COLO829 (cell line): ENCODE measurements around the gene ZNF438.
A peak's percentile ranks its signal among the peaks of the same experiment; 100 is the strongest.
"Not testable (repeated sequence)": the region's sequence is repeated elsewhere in the genome, so short reads cannot be mapped to it uniquely, and the experiment has no call there.

Experiments used
- DNase-seq: peaks from one replicate; pipeline ENCODE4 v3.0.0; 2012; ENCODE audit warnings: low spot score

The ZNF438 gene

GRCh38 chr10:30984563-30985328 lies 46.9 kb downstream of the ZNF438 start:
- no peak for DNase-seq

GRCh38 chr10:30983209-30983608 lies 48.5 kb downstream of the ZNF438 start:
- not testable (repeated sequence) for DNase-seq

GRCh38 chr10:30980951-30981616 lies 50.6 kb downstream of the ZNF438 start:
- DNase-seq, result peak; percentile 61

- no peak for DNase-seq
These were observed 51.7 kb downstream of the ZNF438 start for GRCh38 chr10:30979956-30980355.

- no peak for DNase-seq
These were observed 52.8 kb downstream of the ZNF438 start for GRCh38 chr10:30978843-30979242.

GRCh38 chr10:30977385-30977784 lies 54.3 kb downstream of the ZNF438 start:
- DNase-seq, result no peak

GRCh38 chr10:30974773-30975415 lies 56.8 kb downstream of the ZNF438 start:
- no peak for DNase-seq

- DNase-seq, result no peak
These were observed 57.3 kb downstream of the ZNF438 start for GRCh38 chr10:30974355-30974754.

GRCh38 chr10:30973737-30974136 lies 57.9 kb downstream of the ZNF438 start:
- no peak for DNase-seq

- no peak for DNase-seq
These were observed 60.8 kb downstream of the ZNF438 start for GRCh38 chr10:30970760-30971460.

GRCh38 chr10:30968711-30969110 lies 63.0 kb downstream of the ZNF438 start:
- no peak for DNase-seq

- DNase-seq, result peak; percentile 37
These were observed 63.8 kb downstream of the ZNF438 start for GRCh38 chr10:30967650-30968410.

- DNase-seq, result no peak
These were observed 67.4 kb downstream of the ZNF438 start for GRCh38 chr10:30963992-30964930.

- DNase-seq, result no peak
These were observed 69.1 kb downstream of the ZNF438 start for GRCh38 chr10:30962522-30962921.

GRCh38 chr10:30959836-30960210 lies 71.8 kb downstream of the ZNF438 start:
- DNase-seq, result no peak

GRCh38 chr10:30949218-30949617 lies 82.4 kb downstream of the ZNF438 start:
- not testable (repeated sequence) for DNase-seq

- DNase-seq, result no peak
These were observed 87.7 kb downstream of the ZNF438 start for GRCh38 chr10:30944005-30944404.

- DNase-seq, result no peak
These were observed 88.2 kb downstream of the ZNF438 start for GRCh38 chr10:30943451-30943850.

- DNase-seq, result no peak
These were observed 91.4 kb downstream of the ZNF438 start for GRCh38 chr10:30940256-30940655.

GRCh38 chr10:30939643-30940251 lies 91.9 kb downstream of the ZNF438 start:
- no peak for DNase-seq
